HepG2 (cell line): Measurements from ENCODE around the gene NDRG3. TPM values are rescaled to one million over a fixed set of nuclear protein-coding genes. Genes with fewer than 3 reads are reported as not detected.

Experiments used
- ELF4 ChIP-seq: sonication (generic); formaldehyde crosslinking; IDR thresholded peaks from 2 replicates; pipeline ENCODE4 v1.5.0; 2020; ENCODE audit warnings: missing genetic modification reagents, mild to moderate bottlenecking, moderate library complexity, borderline replicate concordance
- FOSL2 ChIP-seq: sonication (generic); formaldehyde crosslinking; IDR thresholded peaks from 2 replicates; pipeline ENCODE4 v1.4.0; 2020; ENCODE audit warnings: missing genetic modification reagents
- HDAC1 ChIP-seq: sonication (generic); formaldehyde crosslinking; IDR thresholded peaks from 2 replicates; pipeline ENCODE4 v1.5.1; 2020; ENCODE audit warnings: mild to moderate bottlenecking, missing genetic modification reagents
- KLF6 ChIP-seq: IDR thresholded peaks from 2 replicates; pipeline ENCODE4 v1.8.0; 2016; ENCODE audit warnings: missing biosample characterization, missing genetic modification reagents
- RFX5 ChIP-seq: IDR thresholded peaks from 2 replicates; pipeline ENCODE4 v1.6.1; 2011; ENCODE audit warnings: low read depth, low read length, improper control_type of control experiment
- ZBTB42 ChIP-seq: sonication (generic); formaldehyde crosslinking; IDR thresholded peaks from 2 replicates; pipeline ENCODE4 v1.5.0; 2020; ENCODE audit warnings: mild to moderate bottlenecking, missing genetic modification reagents
- ZFAT ChIP-seq: sonication (generic); formaldehyde crosslinking; conservative IDR thresholded peaks from 2 replicates; pipeline ENCODE4 v1.8.1; 2023; ENCODE audit warnings: missing genetic modification reagents, inconsistent platforms
- ZMYM2 ChIP-seq: sonication (generic); formaldehyde crosslinking; IDR thresholded peaks from 2 replicates; pipeline ENCODE4 v1.8.0; 2022; ENCODE audit warnings: mild to moderate bottlenecking, missing genetic modification reagents
- ZNF205 ChIP-seq: IDR thresholded peaks from 2 replicates; pipeline ENCODE4 v1.6.1; 2018; ENCODE audit warnings: missing biosample characterization, missing genetic modification reagents
- ZNF256 ChIP-seq: sonication (generic); formaldehyde crosslinking; conservative IDR thresholded peaks from 2 replicates; pipeline ENCODE4 v1.4.0; 2020; ENCODE audit warnings: missing genetic modification reagents
- ZNF563 ChIP-seq: sonication (generic); formaldehyde crosslinking; IDR thresholded peaks from 2 replicates; pipeline ENCODE4 v1.8.0; 2022; ENCODE audit warnings: mild to moderate bottlenecking, moderate library complexity, missing genetic modification reagents
- ZNF720 ChIP-seq: sonication (generic); formaldehyde crosslinking; IDR thresholded peaks from 2 replicates; pipeline ENCODE4 v1.4.0; 2020; ENCODE audit warnings: missing genetic modification reagents
- polyA plus RNA-seq, 8 experiments: library from polyadenylated mRNA; depleted of rRNA in 3 of 8; stranded (reverse) in 7 of 8; unstranded in 1 of 8; fragments of >200 nt; fragmentation: Illumina TruSeq in 4 of 8; extraction: Trizol in 4 of 8; gene quantifications; 2 replicates each; pipeline versions ENCODE4 v1.2.1 to v1.2.3, GENCODE V29; 2011 to 2016; ENCODE audit warnings: low read depth in 4 of 8, missing spikeins in 1 of 8, mixed read lengths in 1 of 8; ENCODE audit not compliant: insufficient read depth in 1 of 8
- total RNA-seq, 5 experiments: library from RNA; depleted of rRNA; stranded (reverse); fragments of >200 nt; fragmentation: Illumina TruSeq; extraction: Trizol; gene quantifications; 2 replicates each; pipeline ENCODE4 v1.2.3, GENCODE V29; 2016; ENCODE audit warnings: low read depth in 1 of 5
- TF ChIP-seq, protein P1 (sequence below): sonication (generic); formaldehyde crosslinking; IDR thresholded peaks from 2 replicates; pipeline ENCODE4 v1.5.0; 2020; ENCODE audit warnings: missing genetic modification reagents
- TF ChIP-seq, protein P2 (sequence below): sonication (generic); formaldehyde crosslinking; IDR thresholded peaks from 2 replicates; pipeline ENCODE4 v1.9.0; 2021; ENCODE audit warnings: missing genetic modification reagents, borderline replicate concordance
- TF ChIP-seq, protein P3 (sequence below): sonication (generic); formaldehyde crosslinking; IDR thresholded peaks from 2 replicates; pipeline ENCODE4 v1.5.0; 2020; ENCODE audit warnings: missing genetic modification reagents, mild to moderate bottlenecking, borderline replicate concordance
- TF ChIP-seq, protein P4 (sequence below): sonication (generic); formaldehyde crosslinking; IDR thresholded peaks from 2 replicates; pipeline ENCODE4 v1.4.0; 2020; ENCODE audit warnings: missing genetic modification reagents, mild to moderate bottlenecking, borderline replicate concordance
- TF ChIP-seq, protein P5 (sequence below): sonication (generic); formaldehyde crosslinking; IDR thresholded peaks from 2 replicates; pipeline ENCODE4 v1.4.0; 2020; ENCODE audit warnings: missing genetic modification reagents
- TF ChIP-seq, protein P6 (sequence below): sonication (generic); formaldehyde crosslinking; IDR thresholded peaks from 2 replicates; pipeline ENCODE4 v1.4.0; 2020; ENCODE audit warnings: mild to moderate bottlenecking, missing genetic modification reagents
- TF ChIP-seq, protein P7 (sequence below): sonication (generic); formaldehyde crosslinking; conservative IDR thresholded peaks from 2 replicates; pipeline ENCODE4 v1.8.0; 2022; ENCODE audit warnings: missing genetic modification reagents
- TF ChIP-seq, protein P8 (sequence below): sonication (generic); formaldehyde crosslinking; IDR thresholded peaks from 2 replicates; pipeline ENCODE4 v1.9.0; 2021; ENCODE audit warnings: missing genetic modification reagents, mild to moderate bottlenecking, borderline replicate concordance

The NDRG3 gene
- total and polyA plus RNA-seq, 2 of the 13 experiments (the other 11 are each of a cell fraction or from before 2014, with no cell fraction given) = 36.0 to 40.5 TPM

DNA sequence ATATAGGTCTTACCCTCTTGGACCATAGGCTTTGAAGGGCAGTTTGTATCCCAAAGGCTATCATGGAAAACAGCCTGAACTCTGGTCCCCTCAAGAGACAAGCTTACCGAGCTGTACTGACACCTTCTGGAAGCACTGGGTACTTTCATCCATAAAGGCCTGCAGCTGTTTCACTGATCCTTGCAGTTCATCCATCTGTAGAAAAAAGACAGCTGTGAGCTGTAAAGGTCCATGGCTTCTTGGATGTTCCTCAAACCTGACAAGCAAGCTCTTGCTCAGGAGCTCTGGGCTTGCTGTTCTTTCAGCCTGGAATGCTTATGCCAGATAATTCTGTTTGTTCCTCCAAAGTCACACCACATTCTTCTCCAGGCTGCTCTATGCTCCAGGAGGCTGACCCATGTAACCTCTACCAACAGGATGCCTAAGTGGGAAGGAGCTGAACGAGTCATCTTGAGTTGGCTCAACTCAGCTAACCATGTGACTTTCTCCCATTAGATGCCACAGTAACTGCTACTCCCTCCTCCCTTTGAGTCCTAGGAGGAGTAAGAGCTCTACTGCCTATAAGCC lies 8.8 kb upstream of the NDRG3 start (continued):
- TF ChIP-seq, protein P1, sequence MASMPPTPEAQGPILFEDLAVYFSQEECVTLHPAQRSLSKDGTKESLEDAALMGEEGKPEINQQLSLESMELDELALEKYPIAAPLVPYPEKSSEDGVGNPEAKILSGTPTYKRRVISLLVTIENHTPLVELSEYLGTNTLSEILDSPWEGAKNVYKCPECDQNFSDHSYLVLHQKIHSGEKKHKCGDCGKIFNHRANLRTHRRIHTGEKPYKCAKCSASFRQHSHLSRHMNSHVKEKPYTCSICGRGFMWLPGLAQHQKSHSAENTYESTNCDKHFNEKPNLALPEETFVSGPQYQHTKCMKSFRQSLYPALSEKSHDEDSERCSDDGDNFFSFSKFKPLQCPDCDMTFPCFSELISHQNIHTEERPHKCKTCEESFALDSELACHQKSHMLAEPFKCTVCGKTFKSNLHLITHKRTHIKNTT = no peak
- TF ChIP-seq, protein P2, sequence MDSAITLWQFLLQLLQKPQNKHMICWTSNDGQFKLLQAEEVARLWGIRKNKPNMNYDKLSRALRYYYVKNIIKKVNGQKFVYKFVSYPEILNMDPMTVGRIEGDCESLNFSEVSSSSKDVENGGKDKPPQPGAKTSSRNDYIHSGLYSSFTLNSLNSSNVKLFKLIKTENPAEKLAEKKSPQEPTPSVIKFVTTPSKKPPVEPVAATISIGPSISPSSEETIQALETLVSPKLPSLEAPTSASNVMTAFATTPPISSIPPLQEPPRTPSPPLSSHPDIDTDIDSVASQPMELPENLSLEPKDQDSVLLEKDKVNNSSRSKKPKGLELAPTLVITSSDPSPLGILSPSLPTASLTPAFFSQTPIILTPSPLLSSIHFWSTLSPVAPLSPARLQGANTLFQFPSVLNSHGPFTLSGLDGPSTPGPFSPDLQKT (CRISPR knock-in tag) = no peak
- TF ChIP-seq, protein P3, sequence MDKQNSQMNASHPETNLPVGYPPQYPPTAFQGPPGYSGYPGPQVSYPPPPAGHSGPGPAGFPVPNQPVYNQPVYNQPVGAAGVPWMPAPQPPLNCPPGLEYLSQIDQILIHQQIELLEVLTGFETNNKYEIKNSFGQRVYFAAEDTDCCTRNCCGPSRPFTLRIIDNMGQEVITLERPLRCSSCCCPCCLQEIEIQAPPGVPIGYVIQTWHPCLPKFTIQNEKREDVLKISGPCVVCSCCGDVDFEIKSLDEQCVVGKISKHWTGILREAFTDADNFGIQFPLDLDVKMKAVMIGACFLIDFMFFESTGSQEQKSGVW (CRISPR knock-in tag) = no peak
- TF ChIP-seq RFX5 = no peak
- no peak for TF ChIP-seq HDAC1
- TF ChIP-seq, protein P4, sequence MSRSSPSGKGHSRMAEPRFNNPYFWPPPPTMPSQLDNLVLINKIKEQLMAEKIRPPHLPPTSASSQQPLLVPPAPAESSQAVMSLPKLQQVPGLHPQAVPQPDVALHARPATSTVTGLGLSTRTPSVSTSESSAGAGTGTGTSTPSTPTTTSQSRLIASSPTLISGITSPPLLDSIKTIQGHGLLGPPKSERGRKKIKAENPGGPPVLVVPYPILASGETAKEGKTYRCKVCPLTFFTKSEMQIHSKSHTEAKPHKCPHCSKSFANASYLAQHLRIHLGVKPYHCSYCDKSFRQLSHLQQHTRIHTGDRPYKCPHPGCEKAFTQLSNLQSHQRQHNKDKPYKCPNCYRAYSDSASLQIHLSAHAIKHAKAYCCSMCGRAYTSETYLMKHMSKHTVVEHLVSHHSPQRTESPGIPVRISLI (CRISPR knock-in tag) = peak; percentile 54; the same call in 1 of the 2 replicates
- TF ChIP-seq ZFAT (CRISPR knock-in tag) = no peak
- peak; percentile 73; the same call in 1 of the 2 replicates for TF ChIP-seq KLF6 (CRISPR knock-in tag)
- no peak for TF ChIP-seq ZMYM2
- TF ChIP-seq ZNF205 (CRISPR knock-in tag) = no peak
- no peak for TF ChIP-seq ELF4 (CRISPR knock-in tag)
- no peak for TF ChIP-seq FOSL2 (CRISPR knock-in tag)
- TF ChIP-seq, protein P5, sequence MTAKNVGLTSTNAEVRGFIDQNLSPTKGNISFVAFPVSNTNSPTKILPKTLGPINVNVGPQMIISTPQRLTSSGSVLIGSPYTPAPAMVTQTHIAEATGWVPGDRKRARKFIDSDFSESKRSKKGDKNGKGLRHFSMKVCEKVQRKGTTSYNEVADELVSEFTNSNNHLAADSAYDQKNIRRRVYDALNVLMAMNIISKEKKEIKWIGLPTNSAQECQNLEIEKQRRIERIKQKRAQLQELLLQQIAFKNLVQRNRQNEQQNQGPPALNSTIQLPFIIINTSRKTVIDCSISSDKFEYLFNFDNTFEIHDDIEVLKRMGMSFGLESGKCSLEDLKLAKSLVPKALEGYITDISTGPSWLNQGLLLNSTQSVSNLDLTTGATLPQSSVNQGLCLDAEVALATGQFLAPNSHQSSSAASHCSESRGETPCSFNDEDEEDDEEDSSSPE (CRISPR knock-in tag) = no peak
- TF ChIP-seq, protein P6, sequence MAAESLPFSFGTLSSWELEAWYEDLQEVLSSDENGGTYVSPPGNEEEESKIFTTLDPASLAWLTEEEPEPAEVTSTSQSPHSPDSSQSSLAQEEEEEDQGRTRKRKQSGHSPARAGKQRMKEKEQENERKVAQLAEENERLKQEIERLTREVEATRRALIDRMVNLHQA (CRISPR knock-in tag) = no peak
- TF ChIP-seq ZNF563 (CRISPR knock-in tag) = no peak
- TF ChIP-seq ZBTB42 (CRISPR knock-in tag) = no peak
- TF ChIP-seq ZNF720 (CRISPR knock-in tag) = no peak
- TF ChIP-seq ZNF256 = no peak
- TF ChIP-seq, protein P7, sequence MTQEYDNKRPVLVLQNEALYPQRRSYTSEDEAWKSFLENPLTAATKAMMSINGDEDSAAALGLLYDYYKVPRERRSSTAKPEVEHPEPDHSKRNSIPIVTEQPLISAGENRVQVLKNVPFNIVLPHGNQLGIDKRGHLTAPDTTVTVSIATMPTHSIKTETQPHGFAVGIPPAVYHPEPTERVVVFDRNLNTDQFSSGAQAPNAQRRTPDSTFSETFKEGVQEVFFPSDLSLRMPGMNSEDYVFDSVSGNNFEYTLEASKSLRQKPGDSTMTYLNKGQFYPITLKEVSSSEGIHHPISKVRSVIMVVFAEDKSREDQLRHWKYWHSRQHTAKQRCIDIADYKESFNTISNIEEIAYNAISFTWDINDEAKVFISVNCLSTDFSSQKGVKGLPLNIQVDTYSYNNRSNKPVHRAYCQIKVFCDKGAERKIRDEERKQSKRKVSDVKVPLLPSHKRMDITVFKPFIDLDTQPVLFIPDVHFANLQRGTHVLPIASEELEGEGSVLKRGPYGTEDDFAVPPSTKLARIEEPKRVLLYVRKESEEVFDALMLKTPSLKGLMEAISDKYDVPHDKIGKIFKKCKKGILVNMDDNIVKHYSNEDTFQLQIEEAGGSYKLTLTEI (CRISPR knock-in tag) = no peak
- TF ChIP-seq, protein P8, sequence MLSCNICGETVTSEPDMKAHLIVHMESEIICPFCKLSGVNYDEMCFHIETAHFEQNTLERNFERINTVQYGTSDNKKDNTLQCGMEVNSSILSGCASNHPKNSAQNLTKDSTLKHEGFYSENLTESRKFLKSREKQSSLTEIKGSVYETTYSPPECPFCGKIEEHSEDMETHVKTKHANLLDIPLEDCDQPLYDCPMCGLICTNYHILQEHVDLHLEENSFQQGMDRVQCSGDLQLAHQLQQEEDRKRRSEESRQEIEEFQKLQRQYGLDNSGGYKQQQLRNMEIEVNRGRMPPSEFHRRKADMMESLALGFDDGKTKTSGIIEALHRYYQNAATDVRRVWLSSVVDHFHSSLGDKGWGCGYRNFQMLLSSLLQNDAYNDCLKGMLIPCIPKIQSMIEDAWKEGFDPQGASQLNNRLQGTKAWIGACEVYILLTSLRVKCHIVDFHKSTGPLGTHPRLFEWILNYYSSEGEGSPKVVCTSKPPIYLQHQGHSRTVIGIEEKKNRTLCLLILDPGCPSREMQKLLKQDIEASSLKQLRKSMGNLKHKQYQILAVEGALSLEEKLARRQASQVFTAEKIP = no peak
